Mesenchymal stem cell (in vitro differentiated cells and primary cell): Measurements from ENCODE around the gene SPATA2L. TPM values are rescaled to one million over a fixed set of nuclear protein-coding genes. Genes with fewer than 3 reads are reported as not detected.

Experiments
- DNase-seq: peaks from one replicate; pipeline ENCODE4 v3.0.0-alpha.2; 2013
- H2AFZ ChIP-seq: one replicate; pipeline ENCODE4 v1.6.1; 2013; ENCODE audit warnings: low read depth, mild to moderate bottlenecking, control low read depth, inconsistent platforms, low read length, moderate library complexity
- H2AK5ac ChIP-seq: 2 replicates; pipeline ENCODE4 v1.6.1; 2013; ENCODE audit warnings: low read length, moderate library complexity, mild to moderate bottlenecking, inconsistent platforms; ENCODE audit not compliant: severe bottlenecking
- H2BK120ac ChIP-seq: one replicate; pipeline ENCODE4 v1.6.1; 2013; ENCODE audit warnings: low read depth, mild to moderate bottlenecking, inconsistent platforms, low read length, moderate library complexity
- H2BK12ac ChIP-seq, 2 experiments: one replicate each; pipeline ENCODE4 v1.6.1; 2013; ENCODE audit warnings: inconsistent platforms in 2 of 2, low read length in 2 of 2, mild to moderate bottlenecking in 2 of 2, moderate library complexity in 2 of 2, control low read depth in 1 of 2
- H2BK15ac ChIP-seq: one replicate; pipeline ENCODE4 v1.6.1; 2013; ENCODE audit warnings: mild to moderate bottlenecking, low read depth, inconsistent platforms; ENCODE audit not compliant: poor library complexity, severe bottlenecking
- H2BK5ac ChIP-seq: 2 replicates; pipeline ENCODE4 v1.6.1; 2013; ENCODE audit warnings: low read depth, mild to moderate bottlenecking, low read length, control low read depth, inconsistent platforms; ENCODE audit not compliant: poor library complexity, severe bottlenecking
- H3K14ac ChIP-seq, 2 experiments: one replicate each; pipeline ENCODE4 v1.6.1; 2013; ENCODE audit warnings: inconsistent platforms in 2 of 2, low read length in 2 of 2, control low read depth in 1 of 2, mild to moderate bottlenecking in 1 of 2, moderate library complexity in 1 of 2
- H3K18ac ChIP-seq, 2 experiments: one replicate each; pipeline ENCODE4 v1.6.1; 2013; ENCODE audit warnings: inconsistent platforms in 2 of 2, low read length in 2 of 2, control low read depth in 1 of 2, low read depth in 1 of 2, mild to moderate bottlenecking in 1 of 2
- H3K23ac ChIP-seq, 2 experiments: one replicate each; pipeline ENCODE4 v1.6.1; 2013; ENCODE audit warnings: inconsistent platforms in 2 of 2, low read length in 2 of 2, mild to moderate bottlenecking in 2 of 2, moderate library complexity in 2 of 2, control low read depth in 1 of 2
- H3K27ac ChIP-seq: 2 replicates; pipeline ENCODE4 v1.5.1; 2013; ENCODE audit warnings: mild to moderate bottlenecking, moderate library complexity, low read length, control low read depth, inconsistent platforms; ENCODE audit not compliant: poor library complexity, severe bottlenecking
- H3K27me3 ChIP-seq, 2 experiments: 2 replicates each; pipeline versions ENCODE4 v1.6.1 to v1.7.0; 2013; ENCODE audit warnings: low read length in 2 of 2, mild to moderate bottlenecking in 2 of 2, moderate library complexity in 2 of 2, control low read depth in 1 of 2, inconsistent platforms in 1 of 2; ENCODE audit not compliant: control insufficient read depth in 1 of 2, insufficient read depth in 1 of 2
- H3K36me3 ChIP-seq, 2 experiments: 2 replicates each; pipeline versions ENCODE4 v1.6.1 to v1.7.0; 2013; ENCODE audit warnings: low read length in 2 of 2, control low read depth in 1 of 2, inconsistent platforms in 1 of 2, low read depth in 1 of 2, mild to moderate bottlenecking in 1 of 2; ENCODE audit not compliant: insufficient read depth in 2 of 2, control insufficient read depth in 1 of 2
- H3K4ac ChIP-seq, 2 experiments: one replicate each; pipeline ENCODE4 v1.6.1; 2013; ENCODE audit warnings: inconsistent platforms in 2 of 2, low read length in 2 of 2, mild to moderate bottlenecking in 2 of 2, moderate library complexity in 2 of 2, control low read depth in 1 of 2, low read depth in 1 of 2
- H3K4me1 ChIP-seq: 2 replicates; pipeline ENCODE4 v1.6.1; 2013; ENCODE audit warnings: low read depth, low read length, control low read depth; ENCODE audit not compliant: control insufficient read depth, insufficient read depth
- H3K4me2 ChIP-seq: 2 replicates; pipeline ENCODE4 v1.6.1; 2013; ENCODE audit warnings: low read length, mild to moderate bottlenecking, inconsistent platforms; ENCODE audit not compliant: poor library complexity, severe bottlenecking
- H3K4me3 ChIP-seq, 2 experiments: 2 replicates each; pipeline versions ENCODE4 v1.5.1 to v1.7.0; 2013; ENCODE audit warnings: low read length in 2 of 2, mild to moderate bottlenecking in 2 of 2, control low read depth in 1 of 2, low read depth in 1 of 2; ENCODE audit not compliant: insufficient read depth in 1 of 2
- H3K79me1 ChIP-seq: replicated peaks from 2 replicates; pipeline ENCODE4 v1.6.1; 2013; ENCODE audit warnings: mild to moderate bottlenecking, control low read depth, low read length, inconsistent platforms; ENCODE audit not compliant: poor library complexity, severe bottlenecking
- H3K9ac ChIP-seq: 2 replicates; pipeline ENCODE4 v1.7.0; 2013; ENCODE audit warnings: mild to moderate bottlenecking, low read length, moderate library complexity
- H3K9me3 ChIP-seq: 2 replicates; pipeline ENCODE4 v1.7.0; 2013; ENCODE audit warnings: mild to moderate bottlenecking, low read length; ENCODE audit not compliant: control insufficient read depth
- H4K8ac ChIP-seq: one replicate; pipeline ENCODE4 v1.6.1; 2013; ENCODE audit warnings: inconsistent platforms, mild to moderate bottlenecking, low read length, moderate library complexity
- H4K91ac ChIP-seq: one replicate; pipeline ENCODE4 v1.6.1; 2013; ENCODE audit warnings: mild to moderate bottlenecking, low read length, inconsistent platforms
- WGBS: methylation state at CpG from one replicate; pipeline ENCODE4 v1.1.7; 2013; ENCODE audit warnings: mixed read lengths; 5-methylcytosine and 5-hydroxymethylcytosine counted together
- polyA plus RNA-seq, 2 experiments: library from polyadenylated mRNA; stranded (reverse); fragments of 200-250 nt; gene quantifications; one replicate each; pipeline ENCODE4 v1.2.3, GENCODE V29; 2013

Gene SPATA2L
- polyA plus RNA-seq (2013, experiment 1 of 2) = 6.6 TPM
- 6.9 TPM for polyA plus RNA-seq (2013, experiment 2 of 2)

GRCh38 chr16:89701425-89702406 is at the start of gene SPATA2L:
Gene SPATA2L (minus strand): TSS chr16:89701705. CDS start chr16:89701232, 473 bp downstream.
- no peak within 1 kb of the TSS for H2BK5ac ChIP-seq
- no peak within 1 kb of the TSS for H2AK5ac ChIP-seq
- no peaks in the 10 kb centered on the region for H3K9me3 ChIP-seq
- peak within 1 kb of the TSS; percentile 34 for H3K27ac ChIP-seq
- peak within 1 kb of the TSS; percentile 5 for H4K91ac ChIP-seq
- peak within 1 kb of the TSS; percentile 37 to 78 for H3K4ac ChIP-seq
- peak; percentile 84 for DNase-seq
- peak within 1 kb of the TSS; percentile 76 for H2BK15ac ChIP-seq
- peak within 1 kb of the TSS; percentile 72 to 76 for H3K18ac ChIP-seq
- H3K79me1 ChIP-seq = peaks cover 13% of the 10 kb centered on the region
- H3K23ac ChIP-seq = peak within 1 kb of the TSS in 1 of 2 experiments; percentile 92
- peak within 1 kb of the TSS; percentile 36 for H2BK120ac ChIP-seq
- H3K14ac ChIP-seq = peak within 1 kb of the TSS in 1 of 2 experiments; percentile 36
- peak within 1 kb of the TSS; percentile 86 for H3K9ac ChIP-seq
- peak within 1 kb of the TSS in 1 of 2 experiments; percentile 70 for H2BK12ac ChIP-seq
- H3K4me2 ChIP-seq = peak within 1 kb of the TSS; percentile 92
- H3K4me1 ChIP-seq = peaks cover 34% of the 10 kb centered on the region
- H3K4me3 ChIP-seq = peak within 1 kb of the TSS; percentile 80 to 85
- H3K36me3 ChIP-seq = peaks cover 3 to 17% of the 10 kb centered on the region in 2 experiments
- H3K27me3 ChIP-seq = peaks cover 0 to 13% of the 10 kb centered on the region in 2 experiments
- 2% methylated on average over 78 of the region's 97 CpGs for WGBS
- peak within 1 kb of the TSS; percentile 63 for H4K8ac ChIP-seq
- peak within 1 kb of the TSS; percentile 90 for H2AFZ ChIP-seq

- Histone ChIP-seq H3K36me3 (peaks cover 15 to 25% of the 10 kb centered on the region in 2 experiments), H3K4me3 (no peak overlapping the region), H3K27ac (no peak overlapping the region), H3K23ac (no peak overlapping the region), H2AFZ (no peak overlapping the region), H3K4ac (no peak overlapping the region), H3K27me3 (no peaks in the 10 kb centered on the region), H4K91ac (no peak overlapping the region), H3K79me1 (peaks cover 4% of the 10 kb centered on the region), H3K4me2 (no peak overlapping the region), H2BK15ac (no peak overlapping the region), H2BK12ac (no peak overlapping the region), H3K9me3 (no peaks in the 10 kb centered on the region), H2BK5ac (no peak overlapping the region), H2AK5ac (no peak overlapping the region), H4K8ac (no peak overlapping the region), H3K9ac (no peak overlapping the region), H3K18ac (no peak overlapping the region), H3K14ac (no peak overlapping the region), H2BK120ac (no peak overlapping the region), H3K4me1 (no peaks in the 10 kb centered on the region)
- no peak for DNase-seq
- 96% methylated on average over 10 of the region's 10 CpGs for WGBS
Measured at GRCh38 chr16:89749637-89750036, 48.1 kb upstream of the SPATA2L start.

- 96% methylated on average over 8 of the region's 11 CpGs for WGBS
- no peak overlapping the region for H3K23ac ChIP-seq
- H2BK12ac ChIP-seq = no peak overlapping the region
Measured at GRCh38 chr16:89748921-89749320, 47.4 kb upstream of the SPATA2L start.

GRCh38 chr16:89748076-89748475 is 46.6 kb upstream of the SPATA2L start:
- H3K23ac ChIP-seq = no peak overlapping the region
- H3K9me3 ChIP-seq = no peaks in the 10 kb centered on the region
- 97% methylated on average over 9 of the region's 9 CpGs for WGBS
- no peak overlapping the region for H2AK5ac ChIP-seq
- H3K14ac ChIP-seq = no peak overlapping the region
- H3K27me3 ChIP-seq = no peaks in the 10 kb centered on the region
- H3K18ac ChIP-seq = no peak overlapping the region
- no peak overlapping the region for H2AFZ ChIP-seq
- peaks cover 2% of the 10 kb centered on the region for H3K79me1 ChIP-seq
- no peak overlapping the region for H3K4ac ChIP-seq
- H3K27ac ChIP-seq = no peak overlapping the region
- no peak overlapping the region for H2BK120ac ChIP-seq
- H3K4me1 ChIP-seq = no peaks in the 10 kb centered on the region
- no peak overlapping the region for H3K4me2 ChIP-seq
- no peak for DNase-seq
- no peak overlapping the region for H3K9ac ChIP-seq
- no peak overlapping the region for H2BK12ac ChIP-seq
- H3K4me3 ChIP-seq = no peak overlapping the region
- no peak overlapping the region for H4K91ac ChIP-seq
- no peak overlapping the region for H4K8ac ChIP-seq
- peaks cover 15 to 26% of the 10 kb centered on the region in 2 experiments for H3K36me3 ChIP-seq
- no peak overlapping the region for H2BK5ac ChIP-seq
- H2BK15ac ChIP-seq = no peak overlapping the region

More at GRCh38 chr16:89748921-89749320, 47.4 kb upstream of the SPATA2L start:
- Histone ChIP-seq H3K4ac (no peak overlapping the region), H2AK5ac (no peak overlapping the region), H3K4me3 (no peak overlapping the region), H3K9me3 (no peaks in the 10 kb centered on the region), H3K27me3 (no peaks in the 10 kb centered on the region), H3K36me3 (peaks cover 15 to 26% of the 10 kb centered on the region in 2 experiments), H3K14ac (no peak overlapping the region), H2BK15ac (no peak overlapping the region), H3K79me1 (peaks cover 4% of the 10 kb centered on the region), H2BK5ac (no peak overlapping the region), H4K8ac (no peak overlapping the region), H3K9ac (no peak overlapping the region), H3K4me1 (no peaks in the 10 kb centered on the region), H3K27ac (no peak overlapping the region), H3K4me2 (no peak overlapping the region), H3K18ac (no peak overlapping the region), H2AFZ (no peak overlapping the region), H2BK120ac (no peak overlapping the region), H4K91ac (no peak overlapping the region)
- DNase-seq = no peak
